ENCODE results near the gene NDUFS1.
"Not testable (repeated sequence)": the region's sequence is repeated elsewhere in the genome, so short reads cannot be mapped to it uniquely, and the experiment has no call there.

NDUFS1 gene

DNA sequence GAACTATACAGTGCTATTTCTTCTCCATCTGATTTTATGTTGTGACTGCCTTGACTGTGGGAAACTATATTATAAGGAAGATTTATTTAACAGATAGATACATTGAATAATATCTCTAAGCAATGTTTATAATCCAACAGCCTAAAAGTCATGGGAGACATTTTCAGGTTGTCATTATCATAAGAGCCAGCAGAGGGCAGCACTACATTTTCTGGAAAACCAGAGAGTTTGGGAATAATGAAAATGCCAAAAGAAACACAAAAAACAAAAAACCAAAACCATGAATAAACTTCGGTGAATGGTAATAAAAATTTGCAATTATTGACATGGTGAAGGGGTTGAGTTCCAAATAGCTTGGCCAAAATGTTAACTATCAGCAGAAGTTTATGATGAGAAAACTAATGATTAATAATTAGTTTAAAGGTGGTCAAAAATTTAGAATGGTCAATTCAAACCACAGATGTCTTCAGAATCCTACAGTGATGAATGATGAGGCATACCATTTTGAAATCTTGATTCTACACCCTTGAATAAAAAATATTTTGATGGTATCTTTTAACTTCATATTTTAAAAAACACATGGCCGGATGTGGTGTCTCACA lies 5.1 kb upstream of the NDUFS1 start:
- Histone ChIP-seq H3K27me3 (no peaks in the 10 kb centered on the region), H3K9me3 (no peaks in the 10 kb centered on the region), H3K36me3 (peaks cover 24% of the 10 kb centered on the region), H3K27ac (no peak overlapping the region), H3K4me3 (ENCODE audit: low read depth in 1 of 2, low read length in 1 of 2) (no peak overlapping the region), H3K4me1 (ENCODE audit: control insufficient read depth in 1 of 2, insufficient read depth in 1 of 2, low read depth in 1 of 2, low read length in 1 of 2) (peaks cover 12% of the 10 kb centered on the region in 2 experiments)
- TF ChIP-seq, protein P1, sequence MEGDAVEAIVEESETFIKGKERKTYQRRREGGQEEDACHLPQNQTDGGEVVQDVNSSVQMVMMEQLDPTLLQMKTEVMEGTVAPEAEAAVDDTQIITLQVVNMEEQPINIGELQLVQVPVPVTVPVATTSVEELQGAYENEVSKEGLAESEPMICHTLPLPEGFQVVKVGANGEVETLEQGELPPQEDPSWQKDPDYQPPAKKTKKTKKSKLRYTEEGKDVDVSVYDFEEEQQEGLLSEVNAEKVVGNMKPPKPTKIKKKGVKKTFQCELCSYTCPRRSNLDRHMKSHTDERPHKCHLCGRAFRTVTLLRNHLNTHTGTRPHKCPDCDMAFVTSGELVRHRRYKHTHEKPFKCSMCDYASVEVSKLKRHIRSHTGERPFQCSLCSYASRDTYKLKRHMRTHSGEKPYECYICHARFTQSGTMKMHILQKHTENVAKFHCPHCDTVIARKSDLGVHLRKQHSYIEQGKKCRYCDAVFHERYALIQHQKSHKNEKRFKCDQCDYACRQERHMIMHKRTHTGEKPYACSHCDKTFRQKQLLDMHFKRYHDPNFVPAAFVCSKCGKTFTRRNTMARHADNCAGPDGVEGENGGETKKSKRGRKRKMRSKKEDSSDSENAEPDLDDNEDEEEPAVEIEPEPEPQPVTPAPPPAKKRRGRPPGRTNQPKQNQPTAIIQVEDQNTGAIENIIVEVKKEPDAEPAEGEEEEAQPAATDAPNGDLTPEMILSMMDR (IDR thresholded peaks at IDR 0.05), result peak; percentile 72

DNA sequence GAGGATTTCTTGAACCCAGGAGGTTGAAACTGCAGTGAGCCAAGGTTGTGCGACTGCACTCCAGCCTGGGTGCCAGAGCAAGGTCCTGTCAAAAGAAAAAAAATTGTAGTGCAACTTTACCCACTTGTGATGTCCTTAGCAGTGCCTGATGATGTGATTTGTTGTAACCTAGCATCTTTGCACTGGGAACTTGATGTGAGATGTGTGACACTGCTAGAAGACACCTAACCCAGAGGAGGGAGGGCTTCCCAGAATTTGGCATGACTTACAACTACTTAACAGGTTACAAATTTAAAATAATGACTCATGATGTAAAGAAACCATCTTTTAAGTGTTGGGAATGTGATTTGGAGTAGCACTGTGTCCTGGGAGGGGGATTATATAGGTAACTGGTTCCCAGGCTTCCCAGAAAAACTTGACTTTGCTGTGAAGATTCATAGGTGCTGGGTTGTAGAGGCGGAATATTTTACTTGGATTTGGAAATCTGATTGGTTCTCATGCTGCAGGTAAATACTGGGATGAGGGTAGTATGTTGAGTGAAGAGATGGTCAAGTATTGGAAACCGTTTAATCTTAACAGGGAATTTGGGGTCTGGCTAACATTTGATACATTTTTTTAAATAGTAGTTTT lies 4.1 kb upstream of the NDUFS1 start:
- no peak overlapping the region for H3K27ac ChIP-seq
- TF ChIP-seq, protein P1 (IDR thresholded peaks at IDR 0.05), result no peak
- no peaks in the 10 kb centered on the region for H3K27me3 ChIP-seq
- H3K4me1 ChIP-seq (ENCODE audit: control insufficient read depth in 1 of 2, insufficient read depth in 1 of 2, low read depth in 1 of 2, low read length in 1 of 2), result peaks cover 17 to 19% of the 10 kb centered on the region in 2 experiments
- H3K9me3 ChIP-seq, result no peaks in the 10 kb centered on the region
- no peak overlapping the region for H3K4me3 ChIP-seq (ENCODE audit: low read depth in 1 of 2, low read length in 1 of 2)
- peaks cover 24% of the 10 kb centered on the region for H3K36me3 ChIP-seq

DNA sequence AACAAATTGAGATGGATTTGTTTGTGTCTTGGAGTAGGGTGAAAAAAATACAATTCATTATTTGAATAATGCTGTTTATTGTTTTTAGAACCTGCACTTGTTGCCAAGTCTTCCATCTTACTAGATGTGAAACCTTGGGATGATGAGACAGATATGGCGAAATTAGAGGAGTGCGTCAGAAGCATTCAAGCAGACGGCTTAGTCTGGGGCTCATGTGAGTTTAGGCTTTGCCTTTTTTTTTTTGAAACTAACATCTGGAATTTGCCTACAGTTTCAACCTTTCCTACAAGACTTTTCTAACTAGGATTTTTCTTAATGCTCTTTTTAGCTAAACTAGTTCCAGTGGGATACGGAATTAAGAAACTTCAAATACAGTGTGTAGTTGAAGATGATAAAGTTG lies 3.2 kb upstream of the NDUFS1 start:
- not testable (repeated sequence) for H3K27me3 ChIP-seq; H3K9me3 ChIP-seq; H3K4me3 ChIP-seq (ENCODE audit: low read depth in 1 of 2, low read length in 1 of 2); H3K27ac ChIP-seq
- peaks cover 21 to 25% of the 10 kb centered on the region in 2 experiments for H3K4me1 ChIP-seq (ENCODE audit: control insufficient read depth in 1 of 2, insufficient read depth in 1 of 2, low read depth in 1 of 2, low read length in 1 of 2)
- H3K36me3 ChIP-seq, result peaks cover 24% of the 10 kb centered on the region

DNA sequence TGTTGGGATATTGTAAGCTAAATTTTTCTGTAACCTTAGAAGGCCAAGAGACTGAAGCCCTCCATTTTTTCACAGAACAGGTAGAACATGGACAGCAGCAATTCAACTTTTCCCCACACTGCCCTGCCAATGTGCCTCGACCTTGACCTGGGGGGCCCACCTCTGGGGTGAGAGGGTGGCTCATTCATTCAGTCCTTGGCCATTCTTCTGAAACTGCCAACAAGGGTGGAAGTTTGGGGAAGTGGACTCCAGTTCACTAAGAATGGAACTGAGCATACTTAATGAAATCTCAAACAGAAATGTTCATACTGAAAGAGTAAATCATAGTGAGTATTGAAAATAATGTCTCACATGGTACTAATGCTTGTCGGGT lies 1.5 kb upstream of the NDUFS1 start:
- Histone ChIP-seq H3K4me1 (ENCODE audit: control insufficient read depth in 1 of 2, insufficient read depth in 1 of 2, low read depth in 1 of 2, low read length in 1 of 2) (peaks cover 21 to 25% of the 10 kb centered on the region in 2 experiments), H3K36me3 (peaks cover 24% of the 10 kb centered on the region), H3K4me3 (ENCODE audit: low read depth in 1 of 2, low read length in 1 of 2) (peak overlapping the region in 1 of 2 experiments; percentile 81), H3K9me3 (no peaks in the 10 kb centered on the region), H3K27me3 (no peaks in the 10 kb centered on the region), H3K27ac (peak overlapping the region; percentile 88)
- TF ChIP-seq, protein P1 (IDR thresholded peaks at IDR 0.05), result no peak

DNA sequence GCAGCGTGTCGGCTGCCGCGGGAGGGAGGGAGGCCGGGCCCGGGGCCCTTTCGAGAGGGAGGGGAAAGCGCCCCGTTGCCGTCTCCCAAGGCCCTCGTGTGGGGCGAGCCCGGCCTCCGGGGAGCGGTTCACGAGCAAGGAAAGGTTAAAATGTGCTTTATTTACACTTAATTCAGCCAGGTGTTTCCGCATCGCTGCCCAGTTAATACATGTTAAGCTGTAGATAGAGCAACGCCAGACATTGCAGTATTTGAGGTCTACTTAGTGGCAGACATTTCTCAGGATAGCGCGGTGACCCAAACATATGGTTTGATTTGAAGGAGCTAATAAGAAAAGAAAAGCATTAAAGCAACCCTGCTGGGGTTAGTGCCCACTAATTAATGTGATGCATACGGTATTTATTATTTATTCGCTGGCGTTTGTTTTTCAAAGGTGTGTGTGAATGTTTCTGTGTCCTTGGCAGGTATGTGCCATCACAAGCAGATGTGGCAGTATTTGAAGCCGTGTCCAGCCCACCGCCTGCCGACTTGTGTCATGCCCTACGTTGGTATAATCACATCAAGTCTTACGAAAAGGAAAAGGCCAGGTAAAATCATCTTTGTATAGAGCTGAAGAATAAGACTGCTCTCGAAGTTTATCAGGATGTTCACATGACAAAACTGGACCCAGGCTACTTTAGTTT lies 1.0 kb upstream of the NDUFS1 start:
- no peaks in the 10 kb centered on the region for H3K27me3 ChIP-seq
- no peaks in the 10 kb centered on the region for H3K9me3 ChIP-seq
- H3K36me3 ChIP-seq, result peaks cover 24% of the 10 kb centered on the region
- H3K4me3 ChIP-seq (ENCODE audit: low read depth in 1 of 2, low read length in 1 of 2), result peak overlapping the region; percentile 81 to 89
- H3K4me1 ChIP-seq (ENCODE audit: control insufficient read depth in 1 of 2, insufficient read depth in 1 of 2, low read depth in 1 of 2, low read length in 1 of 2), result peaks cover 21 to 25% of the 10 kb centered on the region in 2 experiments
- peak overlapping the region; percentile 88 for H3K27ac ChIP-seq
- TF ChIP-seq, protein P1 (IDR thresholded peaks at IDR 0.05), result no peak

All from neutrophil (primary cell).